Measurements from ENCODE around the gene ZMIZ1. TPM values are rescaled to one million over a fixed set of nuclear protein-coding genes. Genes with fewer than 3 reads are reported as not detected.

The ZMIZ1 gene
- polyA plus RNA-seq, 1 experiment = 7.6 TPM

GRCh38 chr10:79160191-79160590 is 91.4 kb downstream of the ZMIZ1 start:
- CTCF ChIA-PET = no interaction called here
- Histone ChIP-seq H3K27me3 (ENCODE audit: control insufficient read depth, insufficient read depth, low read length) (no peaks in the 10 kb centered on the region), H3K9me3 (ENCODE audit: control insufficient read depth, insufficient read depth, low read length) (no peaks in the 10 kb centered on the region; the same call in 1 of the 2 replicates), H3K4me3 (ENCODE audit: low read depth, low read length) (no peak overlapping the region), H3K27ac (ENCODE audit: low read depth, low read length) (peak overlapping the region; percentile 92)
- no peak for TF ChIP-seq CTCF (IDR thresholded peaks at IDR 0.05; ENCODE audit: low read depth, low read length)
- POLR2A ChIA-PET = interaction anchor here (0.9 to 1.4 kb wide), 3 partner anchors 9 to 29 kb away, joined by 3 to 5 read pairs (median 3); no protein-coding TSS in a partner anchor
- DNase-seq (ENCODE audit: low read depth, low spot score) = no peak

- Histone ChIP-seq H3K27ac (ENCODE audit: low read depth, low read length) (no peak overlapping the region), H3K9me3 (ENCODE audit: control insufficient read depth, insufficient read depth, low read length) (no peaks in the 10 kb centered on the region; the same call in 1 of the 2 replicates), H3K4me3 (ENCODE audit: low read depth, low read length) (no peak overlapping the region), H3K27me3 (ENCODE audit: control insufficient read depth, insufficient read depth, low read length) (no peaks in the 10 kb centered on the region)
- ChIA-PET CTCF (no interaction called here), POLR2A (no interaction called here)
- no peak for TF ChIP-seq CTCF (IDR thresholded peaks at IDR 0.05; ENCODE audit: low read depth, low read length)
- no peak for DNase-seq (ENCODE audit: low read depth, low spot score)
Measured at GRCh38 chr10:79161557-79161956, 92.8 kb downstream of the ZMIZ1 start.

GRCh38 chr10:79162022-79162421 is 93.3 kb downstream of the ZMIZ1 start:
- DNase-seq (ENCODE audit: low read depth, low spot score) = no peak
- CTCF ChIA-PET = no interaction called here
- no peaks in the 10 kb centered on the region for H3K27me3 ChIP-seq (ENCODE audit: control insufficient read depth, insufficient read depth, low read length)
- H3K27ac ChIP-seq (ENCODE audit: low read depth, low read length) = no peak overlapping the region
- TF ChIP-seq CTCF (IDR thresholded peaks at IDR 0.05; ENCODE audit: low read depth, low read length) = no peak
- POLR2A ChIA-PET = no interaction called here
- no peak overlapping the region for H3K4me3 ChIP-seq (ENCODE audit: low read depth, low read length)
- H3K9me3 ChIP-seq (ENCODE audit: control insufficient read depth, insufficient read depth, low read length) = no peaks in the 10 kb centered on the region; the same call in 1 of the 2 replicates

- ChIA-PET CTCF (no interaction called here), POLR2A (interaction anchor here (0.6 to 0.8 kb wide), 3 partner anchors 13 to 49 kb away, joined by 4 to 8 read pairs (median 5); no protein-coding TSS in a partner anchor)
- no peaks in the 10 kb centered on the region; the same call in 1 of the 2 replicates for H3K9me3 ChIP-seq (ENCODE audit: control insufficient read depth, insufficient read depth, low read length)
- no peak for DNase-seq (ENCODE audit: low read depth, low spot score)
- H3K27ac ChIP-seq (ENCODE audit: low read depth, low read length) = peak overlapping the region; percentile 47
- no peaks in the 10 kb centered on the region for H3K27me3 ChIP-seq (ENCODE audit: control insufficient read depth, insufficient read depth, low read length)
- no peak overlapping the region for H3K4me3 ChIP-seq (ENCODE audit: low read depth, low read length)
- no peak for TF ChIP-seq CTCF (IDR thresholded peaks at IDR 0.05; ENCODE audit: low read depth, low read length)
Measured at GRCh38 chr10:79162861-79163665, 94.3 kb downstream of the ZMIZ1 start.

- DNase-seq (ENCODE audit: low read depth, low spot score) = no peak
- TF ChIP-seq CTCF (IDR thresholded peaks at IDR 0.05; ENCODE audit: low read depth, low read length) = no peak
- H3K4me3 ChIP-seq (ENCODE audit: low read depth, low read length) = no peak overlapping the region
- H3K9me3 ChIP-seq (ENCODE audit: control insufficient read depth, insufficient read depth, low read length) = no peaks in the 10 kb centered on the region; the same call in 1 of the 2 replicates
- H3K27ac ChIP-seq (ENCODE audit: low read depth, low read length) = no peak overlapping the region
- ChIA-PET CTCF (no interaction called here), POLR2A (interaction anchor here (0.6 to 0.8 kb wide), 3 partner anchors 13 to 49 kb away, joined by 4 to 8 read pairs (median 5); no protein-coding TSS in a partner anchor)
- H3K27me3 ChIP-seq (ENCODE audit: control insufficient read depth, insufficient read depth, low read length) = no peaks in the 10 kb centered on the region
Measured at GRCh38 chr10:79163666-79163975, 94.9 kb downstream of the ZMIZ1 start.
